CD1c-positive myeloid dendritic cell (primary cell): ENCODE results near the gene EHMT1.
"Not testable (repeated sequence)": the region's sequence is repeated elsewhere in the genome, so short reads cannot be mapped to it uniquely, and the experiment has no call there.

Experiments used
- DNase-seq: peaks from one replicate; pipeline ENCODE4 v3.0.0-alpha.2; 2016; ENCODE audit errors: extremely low spot score

Gene EHMT1

GRCh38 chr9:137884547-137884946, 265.7 kb downstream of the EHMT1 start:
- not testable (repeated sequence) for DNase-seq

DNA sequence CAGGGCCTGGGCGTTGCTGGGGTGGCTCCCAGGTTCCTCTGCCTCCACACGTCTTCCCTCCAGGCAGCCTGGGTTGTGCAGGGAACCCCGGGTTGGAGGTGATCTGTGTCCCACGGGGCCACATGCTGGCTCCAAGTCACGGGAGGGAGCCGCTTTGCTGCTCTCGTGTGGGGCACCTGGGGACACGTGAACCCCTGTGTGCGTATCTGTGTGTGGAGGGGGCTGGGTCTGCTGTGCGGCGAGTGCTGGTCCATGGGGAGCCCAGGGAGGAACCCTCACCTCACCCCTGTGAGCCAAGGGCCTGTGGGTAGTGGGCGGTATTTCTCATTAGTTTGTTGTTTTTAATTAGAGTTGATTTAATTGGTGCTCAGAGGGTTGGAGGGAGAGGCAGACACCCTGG, 266.3 kb downstream of the EHMT1 start:
- DNase-seq, result not testable (repeated sequence)
